Stimulated activated CD8-positive, alpha-beta memory T cell treated with anti-CD3 and anti-CD28 coated beads, Interleukin-4, amount 100 ng/mL, for 1 hour (primary cell): ENCODE results near the gene SCGB3A2.
A peak's percentile ranks its signal among the peaks of the same experiment; 100 is the strongest.

Experiments used
- DNase-seq, 2 donors: peaks; one replicate each; pipeline ENCODE4 v3.0.0-alpha.2; 2020; ENCODE audit warnings: low read depth in 2 of 2, low spot score in 1 of 2

SCGB3A2 gene, protein sequence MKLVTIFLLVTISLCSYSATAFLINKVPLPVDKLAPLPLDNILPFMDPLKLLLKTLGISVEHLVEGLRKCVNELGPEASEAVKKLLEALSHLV

DNA sequence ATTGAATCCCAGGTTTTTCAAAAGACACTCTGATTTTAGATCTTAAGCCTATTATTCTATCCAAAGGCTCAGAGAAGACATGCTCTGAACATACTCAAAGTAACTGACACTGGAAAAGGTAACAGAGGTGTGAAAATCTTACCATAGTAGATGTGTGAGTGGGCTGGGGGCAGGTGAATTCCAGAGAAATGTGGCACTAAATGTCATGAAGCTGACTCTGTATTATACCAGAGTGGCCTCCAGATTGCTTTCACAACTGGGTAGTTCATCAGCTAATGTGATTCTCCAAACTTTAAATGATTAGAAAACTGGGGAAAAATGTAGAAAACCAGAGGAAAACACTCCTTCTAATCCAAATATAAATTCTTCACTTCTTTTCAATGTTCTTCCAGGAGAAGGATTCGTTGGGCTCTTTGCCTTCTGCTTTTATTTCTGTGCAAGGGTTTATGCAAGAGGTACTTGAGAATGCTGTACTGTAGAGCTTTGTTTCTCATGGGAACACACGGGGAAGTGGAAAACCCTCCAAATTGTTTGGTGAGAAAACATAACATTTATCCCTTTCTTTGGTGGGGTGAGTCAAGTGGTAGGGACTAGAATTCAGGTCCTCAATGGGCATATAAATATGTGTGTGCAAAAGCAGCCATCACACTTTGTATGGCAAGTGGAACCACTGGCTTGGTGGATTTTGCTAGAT, at the start of gene SCGB3A2:
TSS of gene SCGB3A2 (plus strand) at position 646 of the 694 bp plus-strand sequence. CDS start 93 bp downstream, outside the sequence.
- DNase-seq = no peak

DNA sequence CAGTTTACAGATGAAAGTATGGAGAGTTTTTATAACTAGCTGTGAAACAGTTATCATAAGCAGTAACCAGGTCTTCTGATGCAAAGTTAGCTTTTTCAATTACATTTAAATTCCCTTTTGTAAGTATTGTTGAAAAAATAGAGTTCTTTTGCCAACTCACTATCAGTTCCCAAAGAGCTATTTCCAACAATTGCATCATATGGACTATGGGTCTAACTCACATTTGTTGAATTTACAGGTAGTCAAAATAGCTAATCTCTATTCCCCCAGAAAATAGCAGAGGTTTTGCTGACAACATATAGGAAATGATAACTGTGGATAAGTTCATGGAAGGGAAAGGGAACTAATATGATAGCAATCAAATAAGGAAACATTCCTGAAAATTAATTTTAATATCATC, 48.5 kb upstream of the SCGB3A2 start:
- DNase-seq = no peak

DNA sequence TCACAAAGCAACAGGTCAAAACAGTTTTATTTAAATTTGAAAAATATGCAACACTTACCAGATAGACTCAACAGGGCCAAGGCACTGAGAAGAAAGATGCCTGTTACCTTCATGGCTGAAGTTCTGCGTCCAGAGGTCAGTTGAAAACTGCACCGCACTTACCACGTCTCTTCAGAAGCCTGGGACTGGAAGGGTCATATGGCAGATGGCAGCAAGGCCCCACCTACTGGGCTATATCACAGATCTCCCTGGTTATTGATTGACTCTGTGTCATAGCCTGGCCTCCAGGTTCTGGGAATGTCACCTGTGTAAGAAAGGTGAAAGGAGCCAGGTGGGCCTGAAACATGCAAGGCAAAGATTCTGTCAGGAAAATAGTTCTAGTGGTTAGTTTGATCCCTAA, 47.0 kb upstream of the SCGB3A2 start, which contains the start of gene SPINK1:
TSS of gene SPINK1 (minus strand) at position 207 of the 400 bp plus-strand sequence. CDS start at position 113, 94 bp downstream.
- DNase-seq = no peak

DNA sequence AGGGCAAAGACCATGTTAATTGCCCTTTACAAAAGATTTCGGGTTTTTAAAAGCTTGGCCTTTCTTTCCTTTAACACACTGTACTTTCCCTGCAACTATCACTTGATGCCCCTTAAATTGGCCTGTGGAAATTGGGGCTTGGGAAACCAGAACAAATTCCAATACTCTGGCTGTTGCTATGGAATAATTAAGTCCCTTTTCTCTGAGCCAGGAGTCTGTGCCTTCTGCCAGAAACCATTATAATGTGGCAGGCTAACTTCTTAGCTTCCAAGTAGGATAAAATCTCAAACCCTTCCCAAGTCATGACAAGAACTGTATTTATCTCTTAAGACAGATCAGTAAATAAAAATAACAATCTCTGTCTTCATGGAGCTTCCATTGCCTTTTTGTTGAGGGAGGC, 46.0 kb upstream of the SCGB3A2 start:
- no peak for DNase-seq

DNA sequence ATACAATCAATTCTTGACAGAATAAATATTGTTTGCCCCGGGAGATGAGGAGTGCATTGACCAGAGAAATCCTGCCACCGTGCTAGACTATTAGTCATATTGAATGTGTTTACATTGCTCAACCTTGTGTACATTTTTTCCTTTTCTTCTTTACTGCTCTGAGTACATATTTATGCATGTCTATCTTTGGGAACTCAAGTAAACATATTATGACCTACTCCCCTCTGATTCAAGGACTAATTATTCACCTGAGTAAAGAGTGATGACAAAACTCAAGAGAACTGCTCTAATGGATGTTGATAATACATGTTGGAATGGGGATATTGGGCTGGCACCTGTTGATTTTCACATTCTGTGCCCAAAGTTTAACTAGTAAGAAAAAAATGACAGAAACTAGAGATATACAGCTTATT, 43.1 kb upstream of the SCGB3A2 start:
- no peak for DNase-seq

DNA sequence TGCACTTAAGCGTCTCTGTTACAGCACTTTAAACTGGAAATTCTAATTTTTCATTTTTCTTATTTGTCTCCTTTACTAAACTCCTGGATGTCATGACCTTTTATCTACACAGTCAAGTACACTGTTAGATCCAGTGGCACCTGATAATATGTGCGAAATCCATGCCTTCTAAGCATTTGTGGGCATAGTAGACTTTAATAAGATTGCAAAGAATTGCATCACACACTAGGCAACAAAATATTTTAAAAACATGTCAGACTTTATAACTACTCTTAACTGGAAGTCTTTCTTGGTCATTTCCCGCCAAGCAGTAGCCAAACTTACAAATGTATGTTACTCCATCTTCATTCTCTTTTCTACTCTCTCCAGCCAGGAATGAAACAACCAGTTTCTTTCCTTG, 42.1 kb upstream of the SCGB3A2 start:
- DNase-seq = no peak

DNA sequence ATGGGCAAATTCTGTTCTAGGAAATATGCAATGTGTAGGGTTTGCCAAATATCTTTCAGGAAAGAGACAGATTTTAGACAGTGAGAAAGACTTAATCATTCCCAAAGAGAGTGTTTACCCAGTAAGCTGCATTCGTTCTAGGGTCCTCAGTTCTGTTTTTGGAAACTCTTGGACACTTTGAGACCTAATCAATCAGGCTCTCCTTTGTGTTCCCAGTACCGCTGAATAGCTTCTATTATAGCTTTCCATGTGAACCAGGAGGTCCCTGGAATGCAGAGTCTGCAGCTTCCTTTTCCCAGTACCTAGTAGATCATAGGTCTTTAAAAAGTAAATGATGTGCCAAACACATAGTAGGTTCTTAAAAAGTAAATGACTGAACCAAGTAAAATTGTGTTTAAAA, 35.6 kb upstream of the SCGB3A2 start:
- DNase-seq = no peak

DNA sequence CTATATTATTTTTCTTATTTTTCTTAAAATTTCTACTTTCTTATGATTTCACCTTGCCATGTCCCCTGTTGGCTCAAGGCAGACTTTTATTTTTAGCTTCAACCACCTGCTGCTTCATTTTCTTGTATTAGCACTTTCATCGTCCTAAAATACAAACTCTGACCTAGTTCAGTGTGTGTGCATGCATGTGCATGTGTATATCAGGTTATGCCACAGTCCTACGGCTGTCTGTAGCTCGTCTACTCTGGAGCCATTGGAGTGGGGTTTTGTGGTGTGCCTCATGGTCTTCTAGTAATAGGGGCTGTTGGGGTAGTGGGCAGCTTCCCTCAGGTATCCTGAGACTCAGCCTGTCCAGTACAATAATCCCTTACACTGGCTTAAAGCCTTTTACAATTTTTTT, 33.7 kb upstream of the SCGB3A2 start:
- DNase-seq = no peak

DNA sequence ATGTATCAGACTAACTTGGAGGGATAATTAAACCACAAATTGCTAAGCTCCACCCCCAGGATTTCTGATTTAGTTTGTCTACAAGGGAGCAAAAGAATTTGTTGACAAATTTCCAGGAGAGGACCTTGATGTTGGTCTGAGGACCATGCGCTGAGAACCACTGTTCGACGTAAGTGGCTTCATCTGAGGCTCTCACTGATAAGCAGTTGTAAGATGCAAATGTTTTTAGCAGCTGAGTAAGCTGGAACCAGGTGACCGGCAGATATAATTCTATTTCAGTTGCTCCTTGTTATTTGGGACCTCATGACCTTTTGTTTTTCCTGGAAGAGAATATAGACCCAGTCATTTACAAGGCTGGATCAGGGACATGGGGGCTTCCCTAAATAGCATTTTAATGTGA, 32.9 kb upstream of the SCGB3A2 start:
- no peak for DNase-seq

DNA sequence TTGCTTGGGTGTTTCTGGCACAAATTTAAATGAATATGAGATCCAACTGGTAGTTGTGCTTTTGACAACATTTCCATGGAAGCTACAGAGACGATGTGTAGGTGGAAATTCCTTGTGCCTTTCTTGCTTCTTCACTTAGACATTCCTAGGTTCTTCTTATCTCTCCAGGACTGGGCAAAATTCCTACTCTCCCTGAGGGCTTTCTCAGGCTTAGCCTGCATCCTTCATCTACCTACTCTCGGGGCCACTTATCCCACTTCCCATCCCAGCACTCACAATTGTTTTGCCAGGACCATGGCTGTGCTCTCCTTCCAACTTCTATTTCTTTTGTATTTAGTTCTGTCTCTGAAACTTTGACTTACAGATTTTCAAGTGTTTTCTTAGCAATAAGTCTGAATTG, 29.3 kb upstream of the SCGB3A2 start:
- DNase-seq = no peak

DNA sequence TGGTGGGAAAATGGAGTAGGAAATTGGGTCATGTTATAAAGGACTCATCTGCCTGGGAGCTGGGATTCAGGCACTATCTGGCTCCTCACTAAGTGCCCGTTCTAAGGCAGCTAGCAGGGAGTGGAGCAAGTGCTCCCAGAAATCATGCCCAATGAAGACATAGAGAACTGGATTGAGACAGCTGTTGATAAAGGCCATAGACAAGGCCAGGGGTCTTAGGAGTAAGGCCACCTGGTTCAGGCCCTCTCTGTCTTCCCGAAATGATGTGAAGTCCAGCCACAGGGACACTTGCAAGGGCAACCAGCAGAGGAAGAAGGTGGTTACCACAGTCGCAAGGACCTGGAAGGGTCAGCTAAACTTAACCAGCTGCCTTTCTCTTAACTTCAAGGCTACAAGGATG, 26.9 kb upstream of the SCGB3A2 start:
- no peak for DNase-seq

DNA sequence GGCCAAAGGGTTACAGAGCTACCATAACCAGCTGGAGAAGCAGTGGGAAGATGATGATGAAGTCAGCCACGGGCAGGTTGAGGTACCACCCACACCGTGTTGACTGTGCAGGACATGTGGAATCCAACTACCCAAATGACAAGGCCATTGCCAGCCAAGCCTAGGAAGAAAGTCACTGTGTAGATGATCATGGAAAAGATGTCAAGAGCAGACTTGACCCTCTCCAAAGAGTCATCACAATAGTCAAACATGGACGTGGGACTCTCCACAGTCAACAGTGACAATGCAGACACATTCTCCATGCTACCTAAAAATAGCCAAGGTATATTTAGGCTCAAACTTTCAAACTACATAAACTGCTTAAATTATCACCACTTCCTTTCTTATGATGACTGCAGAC, 26.1 kb upstream of the SCGB3A2 start:
- DNase-seq = no peak

DNA sequence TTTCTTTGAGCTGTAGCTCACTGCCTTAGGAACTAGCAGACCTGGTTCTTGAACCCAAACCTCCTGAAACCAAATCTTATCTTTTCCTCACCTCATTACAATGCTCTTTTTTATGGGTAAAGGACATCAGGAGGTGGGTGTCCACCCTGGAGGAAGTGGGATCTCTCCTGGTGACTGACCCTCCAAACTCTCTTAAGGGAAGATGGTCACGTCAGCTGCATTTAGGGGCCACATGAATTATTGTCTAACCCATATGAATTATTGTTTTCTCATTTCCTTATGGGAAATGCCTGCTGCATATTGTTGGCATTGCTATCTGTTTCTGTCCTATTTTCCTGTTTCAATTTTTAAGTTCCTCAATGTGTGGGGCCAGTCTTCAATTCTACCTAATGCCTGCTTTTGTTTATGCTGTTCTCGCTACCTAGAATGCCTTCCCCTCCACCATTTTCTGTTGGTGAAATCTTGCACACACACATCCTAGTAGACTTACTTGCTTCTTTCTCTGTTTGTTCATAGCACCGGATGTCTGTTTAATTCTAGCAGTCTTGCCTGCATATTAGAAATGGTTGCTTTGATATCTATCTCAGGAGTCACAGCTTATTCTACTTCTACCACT, 25.0 kb upstream of the SCGB3A2 start:
- DNase-seq = no peak

DNA sequence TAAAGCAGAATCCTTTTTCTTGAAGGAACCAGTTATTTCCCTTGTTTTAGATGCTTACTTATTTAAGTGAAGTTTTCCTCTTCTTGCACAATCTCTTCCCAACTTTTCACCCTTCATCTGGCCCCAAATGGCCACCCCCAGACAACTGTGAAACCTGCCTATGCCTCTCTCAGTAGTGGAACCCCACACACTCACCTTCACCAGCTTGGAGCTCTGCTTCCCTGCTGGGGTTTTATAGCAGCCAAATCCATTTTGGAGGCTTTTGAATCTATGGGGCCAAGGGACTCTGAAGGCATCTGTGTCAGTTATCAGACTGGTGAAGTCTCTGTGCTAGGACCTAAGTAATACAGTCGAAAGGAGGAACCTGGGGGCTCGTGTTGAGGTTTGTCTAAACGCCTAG, 24.2 kb upstream of the SCGB3A2 start:
- DNase-seq = no peak

DNA sequence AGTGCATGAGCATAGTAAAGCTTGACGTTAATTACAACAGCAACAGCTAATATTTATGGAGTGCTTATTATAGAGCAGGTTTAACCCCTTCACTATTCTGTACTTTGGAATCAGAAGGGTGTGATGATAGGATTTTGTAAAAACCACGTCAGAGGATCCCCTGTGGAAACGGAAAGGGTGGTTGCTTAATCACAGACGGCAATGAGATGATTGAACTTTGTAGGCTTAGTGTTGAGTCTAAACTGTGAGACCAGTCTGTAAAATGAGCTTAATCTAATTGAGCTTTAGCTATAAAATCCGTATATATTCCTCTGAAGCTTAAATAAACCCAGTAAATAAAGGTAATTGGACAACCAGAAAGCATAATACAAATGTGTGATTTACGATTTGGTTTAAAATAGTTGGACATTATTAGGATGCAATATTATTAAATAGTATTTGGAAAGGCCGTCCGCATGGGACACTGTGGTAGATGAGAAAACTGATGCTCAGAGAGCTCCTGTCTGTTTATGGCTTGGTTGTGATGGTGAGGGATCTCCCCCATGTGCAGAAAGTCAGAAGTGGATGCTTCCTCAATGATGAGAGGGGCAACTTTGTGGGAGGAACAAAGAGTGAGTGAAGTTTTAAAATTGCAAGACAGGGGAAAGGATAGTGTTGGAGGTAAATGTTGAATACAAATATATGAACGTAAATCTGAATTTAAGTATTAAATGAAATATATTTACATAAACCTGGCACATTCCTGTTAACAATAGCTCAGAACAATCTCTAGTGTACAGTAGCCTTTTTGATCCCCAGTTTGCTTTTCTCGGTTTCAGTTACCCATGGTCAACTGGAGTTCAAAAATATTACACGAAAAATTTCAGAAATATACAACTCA, 23.4 kb upstream of the SCGB3A2 start:
- DNase-seq = no peak

DNA sequence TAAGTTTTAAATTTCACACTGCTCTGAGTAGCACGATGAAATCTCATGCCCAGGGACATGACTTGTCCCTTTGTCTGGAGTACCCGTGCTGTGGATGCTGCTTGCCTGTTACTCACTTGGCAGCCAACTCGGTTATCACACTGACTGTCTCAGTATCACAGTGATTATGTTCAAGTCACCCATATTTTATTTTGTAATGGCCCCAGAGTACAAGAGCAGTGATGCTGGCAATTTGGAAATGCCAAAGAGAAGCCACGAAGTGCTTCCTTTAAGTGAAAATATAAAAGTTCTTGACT, 22.8 kb upstream of the SCGB3A2 start:
- DNase-seq = no peak

DNA sequence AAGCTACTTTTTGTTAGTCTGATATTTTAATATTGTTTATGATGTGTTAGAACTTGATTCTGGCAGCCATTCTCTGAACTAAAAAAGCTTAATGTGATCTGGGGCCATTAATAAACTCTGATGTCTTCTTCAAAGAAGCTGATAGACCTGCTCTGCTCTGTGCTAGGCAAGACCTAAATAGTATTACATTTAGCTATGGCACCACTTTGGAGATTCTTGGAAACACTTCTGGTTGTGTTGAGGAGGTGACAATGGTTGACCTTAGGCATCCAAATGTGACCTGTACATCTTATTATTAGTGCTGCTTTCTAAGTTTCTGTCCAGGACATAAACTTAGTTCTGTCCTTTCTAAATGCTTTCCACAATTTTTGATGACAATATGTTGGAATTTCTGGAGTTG, 21.7 kb upstream of the SCGB3A2 start:
- DNase-seq = no peak

DNA sequence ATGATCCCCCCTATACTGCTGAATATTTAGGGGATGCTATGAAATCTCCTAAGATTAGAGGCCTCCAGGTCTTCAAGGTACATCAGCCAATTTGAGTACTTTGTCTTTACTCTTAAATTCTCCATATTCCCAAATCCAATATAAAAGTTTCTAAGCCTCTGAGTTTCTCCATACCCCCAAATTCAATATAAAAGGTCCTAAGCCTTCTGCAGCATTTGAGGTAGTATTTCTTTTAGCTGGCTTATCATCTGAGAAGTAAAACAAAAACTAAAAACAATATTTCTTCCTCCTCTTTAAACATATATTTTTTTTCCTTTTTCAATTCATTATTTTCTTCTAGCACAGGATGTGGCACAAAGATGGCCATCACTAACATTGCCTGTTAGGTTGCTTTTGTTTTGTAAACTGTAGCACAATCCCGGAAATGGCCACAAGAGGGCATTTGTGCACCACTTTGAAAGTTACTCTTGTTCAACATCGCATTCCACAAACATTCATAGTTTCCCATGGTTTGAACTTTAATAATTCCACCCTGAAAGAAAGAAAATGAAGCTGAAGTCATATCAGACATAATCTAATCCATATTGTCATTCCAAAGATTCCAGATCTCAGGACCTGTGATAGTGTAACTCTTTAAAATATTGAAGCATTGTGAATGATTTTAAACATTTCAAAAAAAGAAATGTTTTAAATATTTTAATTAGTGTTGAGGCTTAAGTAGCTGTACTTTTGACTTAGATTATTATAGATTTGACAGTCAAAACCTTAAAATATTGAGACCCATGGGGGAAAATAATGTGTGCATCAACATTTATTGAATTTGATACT, 21.0 kb upstream of the SCGB3A2 start:
- peak; percentile 8 to 16 for DNase-seq

DNA sequence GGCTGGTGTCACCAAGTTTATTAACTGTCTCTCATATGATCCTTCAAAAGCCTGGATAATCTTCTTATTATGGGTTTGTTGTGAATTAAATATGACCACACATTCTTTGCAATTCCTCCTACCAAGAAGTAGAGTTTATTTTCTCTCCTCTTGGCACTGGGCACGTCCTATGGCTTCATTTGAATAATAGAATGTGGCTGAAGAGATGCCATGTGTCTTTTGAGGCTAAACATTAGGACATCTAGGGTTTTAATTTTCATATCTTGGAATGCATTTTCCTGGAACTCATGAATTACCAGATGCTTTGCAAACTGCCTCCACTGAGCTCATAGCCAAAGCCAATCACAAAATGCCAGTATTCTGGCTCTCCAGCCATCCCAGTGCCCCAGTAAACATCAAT, 19.9 kb upstream of the SCGB3A2 start:
- DNase-seq = no peak

DNA sequence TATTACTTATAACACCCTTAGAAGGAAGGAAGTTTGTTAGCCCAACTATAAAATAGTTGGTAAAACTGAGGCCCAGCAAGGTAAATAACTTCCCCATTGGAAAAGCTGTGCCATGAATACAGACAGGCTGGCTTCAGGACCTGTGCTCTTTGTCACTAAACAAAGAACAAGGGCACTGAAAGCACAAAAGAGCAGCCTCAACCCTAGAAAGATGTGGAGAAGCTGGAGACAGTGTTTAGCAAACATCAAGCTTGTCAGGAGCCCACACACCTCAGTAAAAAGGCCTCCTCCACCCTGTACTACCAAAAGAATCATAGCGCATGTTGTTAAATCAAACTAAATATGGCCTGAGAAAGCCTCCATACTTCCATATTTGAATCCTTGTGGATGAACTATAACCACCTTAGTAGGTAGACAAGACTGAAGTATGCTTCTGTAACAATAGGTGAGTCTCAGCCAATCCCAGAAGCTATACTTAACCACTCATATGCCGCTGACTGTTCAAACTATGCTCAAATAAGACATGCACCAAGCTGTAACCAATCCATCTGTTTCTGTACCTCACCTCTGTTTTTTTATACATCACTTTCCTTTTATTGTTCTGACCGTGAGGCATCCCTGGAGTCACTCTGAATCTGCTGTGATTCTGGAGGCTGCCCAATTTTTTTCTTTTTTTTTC, 18.4 kb upstream of the SCGB3A2 start:
- no peak for DNase-seq

DNA sequence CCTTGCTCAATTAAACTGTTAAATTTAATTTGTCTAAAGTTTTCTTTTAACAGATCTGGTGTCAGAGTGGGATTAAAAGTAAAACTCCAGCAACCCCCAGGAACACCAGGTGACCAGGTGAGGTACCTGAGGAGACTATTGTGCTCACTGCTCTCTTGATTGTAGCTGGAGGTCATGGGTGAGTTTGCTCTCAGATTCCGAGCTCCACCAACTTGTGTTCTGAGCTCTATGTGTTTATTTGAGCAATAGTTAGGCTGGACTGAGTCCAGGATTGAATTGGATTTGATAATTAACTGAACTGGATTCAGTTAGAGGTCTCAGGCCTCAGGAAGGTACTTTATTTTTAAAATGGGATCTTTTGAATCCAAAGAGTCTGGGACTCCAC, 17.9 kb upstream of the SCGB3A2 start:
- no peak for DNase-seq
